IMR-90 (cell line): ENCODE measurements around the gene ACAD11. TPM values are rescaled to one million over a fixed set of nuclear protein-coding genes. Genes with fewer than 3 reads are reported as not detected.

Experiments
- ATAC-seq: fragments of 200-7000 bp; cut with Tn5 transposase; 2 replicates; pipeline ENCODE4 v1.9.1; 2020; ENCODE audit warnings: low read depth, mild to moderate bottlenecking, moderate library complexity
- BruUV-seq: library from RNA; stranded (reverse); fragments of 400-500 nt; replicated peaks from 2 replicates; lab custom pipeline; 2021; lab: Mats Ljungman, UMichigan
- CTCF ChIA-PET: fragments of 300-600 bp; formaldehyde crosslinking; extraction: SDS; loops from one replicate; lab custom pipeline; 2021; ENCODE audit warnings: antibody characterized with exemption; lab: Yijun Ruan, JAX
- POLR2A ChIA-PET: fragments of 300-600 bp; sonication (Branson Sonifier 250); formaldehyde crosslinking; loops from one replicate; lab custom pipeline; 2022; ENCODE audit warnings: antibody characterized with exemption; ENCODE audit not compliant: unreplicated experiment; lab: Charles Lee
- DNase-seq: peaks from one replicate; pipeline ENCODE4 v3.0.0; 2013
- H2AFZ ChIP-seq: replicated peaks from 2 replicates; pipeline ENCODE3; 2013; ENCODE audit warnings: low read length, mild to moderate bottlenecking; ENCODE audit not compliant: poor library complexity
- H2AK5ac ChIP-seq: 2 replicates; pipeline ENCODE4 v1.6.1; 2013; ENCODE audit warnings: low read depth, low read length, inconsistent platforms
- H2AK9ac ChIP-seq: replicated peaks from 2 replicates; pipeline ENCODE3; 2013; ENCODE audit warnings: mild to moderate bottlenecking, low read depth, low read length, moderate library complexity; ENCODE audit not compliant: poor library complexity
- H2BK120ac ChIP-seq: 2 replicates; pipeline ENCODE4 v1.6.1; 2013; ENCODE audit warnings: low read depth, low read length, inconsistent platforms
- H2BK15ac ChIP-seq: 3 replicates; pipeline ENCODE4 v1.6.1; 2013; ENCODE audit warnings: low read depth, low read length, inconsistent platforms
- H2BK20ac ChIP-seq: 2 replicates; pipeline ENCODE4 v1.6.1; 2013; ENCODE audit warnings: low read depth, mild to moderate bottlenecking, inconsistent platforms, low read length, moderate library complexity
- H2BK5ac ChIP-seq: 2 replicates; pipeline ENCODE4 v1.6.1; 2013; ENCODE audit warnings: mild to moderate bottlenecking, low read depth, low read length, inconsistent platforms; ENCODE audit not compliant: poor library complexity, severe bottlenecking
- H3K14ac ChIP-seq: replicated peaks from 2 replicates; pipeline ENCODE4 v1.6.1; 2013; ENCODE audit warnings: low read depth, low read length, inconsistent platforms
- H3K18ac ChIP-seq: 2 replicates; pipeline ENCODE4 v1.6.1; 2013; ENCODE audit warnings: low read depth, low read length, control low read depth
- H3K23ac ChIP-seq: 2 replicates; pipeline ENCODE4 v1.6.1; 2013; ENCODE audit warnings: low read depth, low read length, inconsistent platforms
- H3K27ac ChIP-seq: 2 replicates; pipeline ENCODE4 v1.5.1; 2013; ENCODE audit warnings: mild to moderate bottlenecking, control low read depth, low read length; ENCODE audit not compliant: insufficient read depth
- H3K27me3 ChIP-seq: 2 replicates; pipeline ENCODE4 v1.6.1; 2013; ENCODE audit warnings: low read length; ENCODE audit not compliant: control insufficient read depth, insufficient read depth
- H3K36me3 ChIP-seq: 2 replicates; pipeline ENCODE4 v1.6.1; 2013; ENCODE audit warnings: low read length, mixed read lengths; ENCODE audit not compliant: control insufficient read depth, insufficient read depth
- H3K4ac ChIP-seq: 2 replicates; pipeline ENCODE4 v1.6.1; 2013; ENCODE audit warnings: low read depth, low read length, inconsistent platforms
- H3K4me1 ChIP-seq: 2 replicates; pipeline ENCODE4 v1.6.1; 2013; ENCODE audit warnings: low read length, mixed read lengths; ENCODE audit not compliant: control insufficient read depth, insufficient read depth
- H3K4me2 ChIP-seq: 2 replicates; pipeline ENCODE4 v1.6.1; 2013; ENCODE audit warnings: low read depth, mild to moderate bottlenecking, control low read depth, low read length, moderate library complexity
- H3K4me3 ChIP-seq: 2 replicates; pipeline ENCODE4 v1.5.1; 2013; ENCODE audit warnings: low read depth, mild to moderate bottlenecking, control low read depth, low read length, moderate library complexity; ENCODE audit not compliant: insufficient read depth
- H3K56ac ChIP-seq: 2 replicates; pipeline ENCODE4 v1.6.1; 2013; ENCODE audit warnings: low read length, inconsistent platforms; ENCODE audit not compliant: insufficient read depth; ENCODE audit errors: extremely low read depth
- H3K79me1 ChIP-seq, 2 experiments: 2 replicates each; pipeline ENCODE4 v1.6.1; 2013; ENCODE audit warnings: low read length in 2 of 2, inconsistent platforms in 1 of 2, low read depth in 1 of 2
- H3K9ac ChIP-seq: 2 replicates; pipeline ENCODE4 v1.6.1; 2013; ENCODE audit warnings: low read depth, low read length, control low read depth
- H3K9me1 ChIP-seq: 2 replicates; pipeline ENCODE4 v1.6.1; 2013; ENCODE audit warnings: low read length, inconsistent platforms; ENCODE audit not compliant: insufficient read depth
- H3K9me3 ChIP-seq: 2 replicates; pipeline ENCODE4 v1.6.1; 2013; ENCODE audit warnings: low read length; ENCODE audit not compliant: control insufficient read depth, insufficient read depth
- H4K20me1 ChIP-seq: 2 replicates; pipeline ENCODE4 v1.6.1; 2013; ENCODE audit warnings: low read length, inconsistent platforms; ENCODE audit not compliant: insufficient read depth
- H4K5ac ChIP-seq: 2 replicates; pipeline ENCODE4 v1.6.1; 2013; ENCODE audit warnings: mild to moderate bottlenecking, low read depth, low read length, control low read depth
- H4K8ac ChIP-seq, 2 experiments: 2 replicates each; pipeline ENCODE4 v1.6.1; 2013; ENCODE audit warnings: low read depth in 2 of 2, low read length in 2 of 2, control low read depth in 1 of 2, inconsistent platforms in 1 of 2
- H4K91ac ChIP-seq: 2 replicates; pipeline ENCODE4 v1.6.1; 2013; ENCODE audit warnings: low read depth, low read length, inconsistent platforms; ENCODE audit not compliant: insufficient read depth
- BHLHE40 ChIP-seq: fragments of 150-350 bp; IDR thresholded peaks from 2 replicates; pipeline ENCODE4 v1.6.1; 2016; ENCODE audit warnings: mild to moderate bottlenecking, low read depth, low read length
- CEBPB ChIP-seq: IDR thresholded peaks from 2 replicates; pipeline ENCODE4 v1.6.1; 2012; ENCODE audit warnings: low read depth, low read length, improper control_type of control experiment
- CTCF ChIP-seq: conservative IDR thresholded peaks from 2 replicates; pipeline ENCODE4 v1.5.1; 2012; ENCODE audit warnings: mild to moderate bottlenecking, low read depth, low read length, improper control_type of control experiment
- ELK1 ChIP-seq: fragments of 150-350 bp; IDR thresholded peaks from 2 replicates; pipeline ENCODE4 v1.6.1; 2016; ENCODE audit warnings: low read depth, mild to moderate bottlenecking, low read length, moderate library complexity, borderline replicate concordance
- FOS ChIP-seq: fragments of 150-350 bp; IDR thresholded peaks from 2 replicates; pipeline ENCODE4 v1.6.1; 2016; ENCODE audit warnings: low read depth, low read length
- MAFK ChIP-seq: IDR thresholded peaks from 2 replicates; pipeline ENCODE4 v1.6.1; 2012; ENCODE audit warnings: low read depth, low read length, improper control_type of control experiment
- MAZ ChIP-seq: IDR thresholded peaks from 2 replicates; pipeline ENCODE4 v1.6.1; 2012; ENCODE audit warnings: low read depth, mild to moderate bottlenecking, low read length, improper control_type of control experiment, moderate library complexity, borderline replicate concordance
- MXI1 ChIP-seq: IDR thresholded peaks from 2 replicates; pipeline ENCODE4 v1.6.1; 2012; ENCODE audit warnings: low read depth, mild to moderate bottlenecking, low read length, moderate library complexity, borderline replicate concordance
- NFE2L2 ChIP-seq: fragments of 150-350 bp; IDR thresholded peaks from 2 replicates; pipeline ENCODE4 v1.6.1; 2016; ENCODE audit warnings: low read depth, mild to moderate bottlenecking, low read length
- POLR2A ChIP-seq: IDR thresholded peaks from 2 replicates; pipeline ENCODE4 v1.6.1; 2012; ENCODE audit warnings: mild to moderate bottlenecking, low read depth, low read length
- RAD21 ChIP-seq: IDR thresholded peaks from 2 replicates; pipeline ENCODE4 v1.6.1; 2012; ENCODE audit warnings: low read length, improper control_type of control experiment
- RCOR1 ChIP-seq: IDR thresholded peaks from 2 replicates; pipeline ENCODE4 v1.6.1; 2012; ENCODE audit warnings: mild to moderate bottlenecking, low read length, improper control_type of control experiment; ENCODE audit not compliant: insufficient replicate concordance
- RFX5 ChIP-seq: IDR thresholded peaks from 2 replicates; pipeline ENCODE4 v1.8.0; 2012; ENCODE audit warnings: low read depth, mild to moderate bottlenecking, low read length, moderate library complexity
- SMC3 ChIP-seq: fragments of 150-350 bp; IDR thresholded peaks from 2 replicates; pipeline ENCODE4 v1.6.1; 2016; ENCODE audit warnings: low read depth, mild to moderate bottlenecking, antibody characterized with exemption, low read length, moderate library complexity
- USF2 ChIP-seq: fragments of 150-350 bp; IDR thresholded peaks from 2 replicates; pipeline ENCODE4 v1.6.1; 2017; ENCODE audit warnings: mild to moderate bottlenecking, antibody characterized with exemption, low read length, low read depth
- dilution Hi-C: fragments of 300-500 bp; cut with HindIII; formaldehyde crosslinking; loops from one replicate; pipeline ENCODE4 v1.14.3; 2018; ENCODE audit warnings: low sequenced_read_pairs; ENCODE audit not compliant: unreplicated experiment
- in situ Hi-C: fragments of 300-500 bp; cut with MboI; formaldehyde crosslinking; loops from 3 replicates; pipeline ENCODE4 v1.14.3; 2019; ENCODE audit warnings: low sequenced_read_pairs, inconsistent platforms, mixed read lengths
- intact Hi-C: fragments of 100-400 bp; cut with micrococcal nuclease; formaldehyde crosslinking; loops from 2 replicates; pipeline ENCODE4 v1.10.0; 2022
- polyA plus RNA-seq, 3 experiments: library from polyadenylated mRNA; depleted of rRNA; stranded (reverse); fragments of >200 nt; gene quantifications; 2 replicates each; pipeline ENCODE4 v1.2.3, GENCODE V29; 2012; ENCODE audit warnings: low replicate concordance in 1 of 3
- total RNA-seq: library from RNA; depleted of rRNA; stranded (reverse); fragments of >200 nt; gene quantifications from 2 replicates; pipeline ENCODE4 v1.2.3, GENCODE V29; 2012

Gene ACAD11
- total and polyA plus RNA-seq, 2 of the 4 experiments (the other 2 are of a cell fraction) = 16.0 to 18.8 TPM

- Histone ChIP-seq H4K20me1 (no peaks in the 10 kb centered on the region), H2BK120ac (peak overlapping the region; percentile 27; the same call in 1 of the 2 replicates), H4K8ac (no peak overlapping the region), H3K4me3 (no peak overlapping the region), H3K36me3 (peaks cover 5% of the 10 kb centered on the region), H2AK9ac (no peak overlapping the region), H4K5ac (peak overlapping the region; percentile 30; the same call in 1 of the 2 replicates), H3K56ac (no peak overlapping the region), H3K9me1 (peaks cover 8% of the 10 kb centered on the region), H3K27ac (no peak overlapping the region), H3K23ac (no peak overlapping the region), H3K4me1 (peaks cover 8% of the 10 kb centered on the region), H2BK5ac (peak overlapping the region; percentile 54), H4K91ac (no peak overlapping the region), H3K79me1 (peaks cover 0 to 12% of the 10 kb centered on the region in 2 experiments; a peak in 1 of 4 replicates), H3K14ac (no peak overlapping the region), H3K4me2 (no peak overlapping the region), H2AK5ac (no peak overlapping the region), H3K9ac (no peak overlapping the region), H3K4ac (no peak overlapping the region; the same call in 1 of the 2 replicates), H2BK20ac (0 out of 2 replicates have a peak overlapping the region, but pooled peaks have one; percentile 63), H2AFZ (no peak overlapping the region), H2BK15ac (no peak overlapping the region), H3K9me3 (no peaks in the 10 kb centered on the region), H3K18ac (peak overlapping the region; percentile 45; the same call in 1 of the 2 replicates), H3K27me3 (no peaks in the 10 kb centered on the region)
- ChIA-PET CTCF (no interaction called here), POLR2A (no interaction called here)
- no TSS peak for BruUV-seq
- ATAC-seq (no peak), DNase-seq (no peak)
- dilution Hi-C loops (no loop called here), in situ Hi-C loops (no loop called here), intact Hi-C loops (no loop called here)
- TF ChIP-seq MAFK (no peak), ELK1 (no peak), SMC3 (no peak), USF2 (no peak), MAZ (no peak), CEBPB (no peak), RAD21 (no peak), FOS (no peak), POLR2A (no peak), BHLHE40 (no peak), CTCF (no peak), MXI1 (no peak), NFE2L2 (no peak), RFX5 (no peak), RCOR1 (no peak)
Observed at GRCh38 chr3:132596326-132596725, 63.3 kb downstream of the ACAD11 start.
